OCI-LY3 (cell line): ENCODE data around the gene ADAMTS16.

ENCODE experiments used
- H2AFZ ChIP-seq: fragments of 200-600, 300-600 bp; shearing (Covaris generic); 2 replicates; pipeline ENCODE4 v1.6.0; 2014; ENCODE audit warnings: antibody characterized with exemption, low read depth, low read length
- H3K27ac ChIP-seq: fragments of 200-600, 300-600 bp; sonication (generic); 2 replicates; pipeline ENCODE4 v1.5.1; 2014; ENCODE audit warnings: mild to moderate bottlenecking, low read length, moderate library complexity, mixed read lengths
- H3K27me3 ChIP-seq: fragments of 200-600, 300-600 bp; sonication (generic); 2 replicates; pipeline ENCODE4 v1.6.1; 2014; ENCODE audit warnings: low read depth, low read length, mixed read lengths
- H3K36me3 ChIP-seq: fragments of 200-600, 300-600 bp; sonication (generic); replicated peaks from 2 replicates; pipeline ENCODE3; 2014; ENCODE audit warnings: low read depth, low read length, mixed read lengths
- H3K4me1 ChIP-seq: fragments of 300-600, 200-600 bp; sonication (generic); 2 replicates; pipeline ENCODE4 v1.6.1; 2014; ENCODE audit warnings: low read length, mixed read lengths
- H3K4me2 ChIP-seq: fragments of 200-600, 300-600 bp; sonication (generic); 2 replicates; pipeline ENCODE4 v1.6.1; 2014; ENCODE audit warnings: low read length, mixed read lengths
- H3K4me3 ChIP-seq: fragments of 300-600, 200-600 bp; sonication (generic); 2 replicates; pipeline ENCODE4 v1.5.1; 2014; ENCODE audit warnings: antibody characterized with exemption, mild to moderate bottlenecking, low read length, moderate library complexity
- H3K79me2 ChIP-seq: fragments of 300-600, 200-600 bp; shearing (Covaris generic); 2 replicates; pipeline ENCODE4 v1.6.1; 2014; ENCODE audit warnings: mild to moderate bottlenecking, low read length, mixed read lengths
- H3K9ac ChIP-seq: fragments of 300-600, 200-600 bp; shearing (Covaris generic); 2 replicates; pipeline ENCODE4 v1.6.0; 2014; ENCODE audit warnings: mild to moderate bottlenecking, low read length, moderate library complexity
- H3K9me3 ChIP-seq: fragments of 200-600, 300-600 bp; shearing (Covaris generic); 2 replicates; pipeline ENCODE4 v1.6.1; 2014; ENCODE audit warnings: low read length, mixed read lengths; ENCODE audit not compliant: insufficient read depth
- H4K20me1 ChIP-seq: fragments of 200-600, 300-600 bp; sonication (generic); 2 replicates; pipeline ENCODE4 v1.6.1; 2016; ENCODE audit warnings: low read length, mixed read lengths; ENCODE audit not compliant: insufficient read depth
- CTCF ChIP-seq: fragments of 200-600, 300-600 bp; sonication (generic); IDR thresholded peaks from 2 replicates; pipeline ENCODE4 v1.5.1; 2014; ENCODE audit warnings: antibody characterized with exemption, low read length, low read depth
- EZH2phosphoT487 ChIP-seq: fragments of 200-600 bp; shearing (Covaris generic); IDR thresholded peaks from 2 replicates; pipeline ENCODE4 v1.6.1; 2018; ENCODE audit warnings: antibody characterized with exemption, mixed run types, low read depth

ADAMTS16 gene

GRCh38 chr5:5308319-5308718, 168.2 kb downstream of the ADAMTS16 start:
- H3K79me2 ChIP-seq: no peaks in the 10 kb centered on the region
- TF ChIP-seq CTCF: no peak
- no peak for TF ChIP-seq EZH2phosphoT487
- H3K27me3 ChIP-seq: no peaks in the 10 kb centered on the region
- no peaks in the 10 kb centered on the region for H3K4me1 ChIP-seq
- no peaks in the 10 kb centered on the region for H3K36me3 ChIP-seq
- H3K27ac ChIP-seq: no peak overlapping the region
- H3K9ac ChIP-seq: no peak overlapping the region
- no peaks in the 10 kb centered on the region for H4K20me1 ChIP-seq
- H2AFZ ChIP-seq: no peak overlapping the region
- no peak overlapping the region for H3K4me3 ChIP-seq
- no peaks in the 10 kb centered on the region for H3K9me3 ChIP-seq
- no peak overlapping the region for H3K4me2 ChIP-seq

GRCh38 chr5:5309645-5310044, 169.5 kb downstream of the ADAMTS16 start:
- H3K4me3 ChIP-seq: no peak overlapping the region
- no peak overlapping the region for H3K9ac ChIP-seq
- H3K9me3 ChIP-seq: no peaks in the 10 kb centered on the region
- no peaks in the 10 kb centered on the region for H3K79me2 ChIP-seq
- no peak overlapping the region for H2AFZ ChIP-seq
- H4K20me1 ChIP-seq: no peaks in the 10 kb centered on the region
- no peaks in the 10 kb centered on the region for H3K36me3 ChIP-seq
- H3K4me2 ChIP-seq: no peak overlapping the region
- no peaks in the 10 kb centered on the region for H3K27me3 ChIP-seq
- H3K4me1 ChIP-seq: no peaks in the 10 kb centered on the region
- H3K27ac ChIP-seq: no peak overlapping the region
- TF ChIP-seq CTCF (no peak), EZH2phosphoT487 (no peak)

- H3K4me1 ChIP-seq: no peaks in the 10 kb centered on the region
- no peaks in the 10 kb centered on the region for H3K9me3 ChIP-seq
- no peak for TF ChIP-seq EZH2phosphoT487
- TF ChIP-seq CTCF: no peak
- H3K79me2 ChIP-seq: no peaks in the 10 kb centered on the region
- no peaks in the 10 kb centered on the region for H3K36me3 ChIP-seq
- no peaks in the 10 kb centered on the region for H3K27me3 ChIP-seq
- no peak overlapping the region for H3K27ac ChIP-seq
- H2AFZ ChIP-seq: no peak overlapping the region
- no peaks in the 10 kb centered on the region for H4K20me1 ChIP-seq
- no peak overlapping the region for H3K9ac ChIP-seq
- H3K4me2 ChIP-seq: no peak overlapping the region
- H3K4me3 ChIP-seq: no peak overlapping the region
These were observed 173.0 kb downstream of the ADAMTS16 start for GRCh38 chr5:5313101-5313635.

GRCh38 chr5:5314166-5314565, 174.0 kb downstream of the ADAMTS16 start:
- Histone ChIP-seq H3K27me3 (no peaks in the 10 kb centered on the region), H2AFZ (no peak overlapping the region), H3K9me3 (no peaks in the 10 kb centered on the region), H3K4me3 (no peak overlapping the region), H3K9ac (no peak overlapping the region), H3K4me2 (no peak overlapping the region), H3K27ac (no peak overlapping the region), H3K4me1 (no peaks in the 10 kb centered on the region), H4K20me1 (no peaks in the 10 kb centered on the region), H3K79me2 (no peaks in the 10 kb centered on the region), H3K36me3 (no peaks in the 10 kb centered on the region)
- TF ChIP-seq CTCF: no peak
- no peak for TF ChIP-seq EZH2phosphoT487
